ENCODE results near the gene RPL5.

RPL5 gene

DNA sequence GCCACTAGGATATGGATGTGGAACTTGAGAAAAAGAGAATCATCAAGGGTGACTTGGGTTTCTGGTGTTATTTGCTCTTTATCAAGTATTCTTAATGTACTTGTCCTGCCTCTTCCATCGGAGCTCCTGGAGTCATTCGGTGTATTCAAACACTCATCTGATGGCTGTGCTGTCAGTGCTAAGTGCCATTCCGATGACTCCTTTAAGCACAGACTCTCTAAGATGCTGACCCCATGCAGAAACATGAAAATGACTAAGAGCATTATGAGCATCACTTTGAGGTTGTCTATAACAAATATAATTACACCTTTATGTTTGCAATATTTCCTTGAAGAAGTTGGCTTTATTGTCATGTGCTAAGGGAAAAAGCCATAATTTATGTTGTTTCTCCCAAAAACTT, 11.3 kb upstream of the RPL5 start:
- no peak for DNase-seq

DNA sequence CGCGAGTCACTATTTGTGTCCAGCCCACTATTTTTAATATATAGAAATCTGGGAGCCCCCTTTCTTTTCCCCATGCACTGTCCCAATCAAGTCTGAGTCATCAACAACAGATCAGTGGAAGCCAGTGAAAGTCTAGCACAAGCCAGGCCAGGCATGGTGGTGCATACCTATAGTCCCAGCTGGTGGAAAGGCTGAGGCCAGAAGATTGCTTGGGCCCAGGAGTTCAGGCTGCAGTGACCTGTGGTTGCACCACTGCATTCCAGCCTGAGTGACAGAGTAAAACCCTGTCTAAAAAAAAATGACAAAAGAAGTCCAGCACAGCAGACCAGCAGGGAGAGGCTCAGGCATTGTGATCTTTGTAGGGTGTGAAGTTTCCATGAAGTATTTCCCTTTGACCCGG, 9.0 kb upstream of the RPL5 start:
- peak; percentile 40 to 44 for DNase-seq

DNA sequence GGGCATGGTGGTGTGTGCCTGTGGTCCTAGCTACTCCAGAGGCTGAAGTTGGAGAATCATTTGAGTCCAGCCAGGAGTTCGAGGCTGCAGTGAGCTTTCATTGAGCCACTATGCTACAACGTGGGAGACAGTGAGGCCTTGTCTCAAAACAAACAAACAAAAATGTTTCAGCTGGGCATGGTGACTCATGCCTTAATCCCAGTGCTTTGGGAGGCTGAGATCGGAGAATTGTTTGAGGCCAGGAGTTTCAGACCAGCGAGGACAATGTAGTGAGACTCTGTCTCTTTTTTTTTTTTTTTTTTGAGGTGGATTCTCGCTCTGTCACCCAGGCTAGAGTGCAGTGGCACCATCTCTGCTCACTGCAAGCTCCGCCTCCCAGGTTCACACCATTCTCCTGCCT, 5.0 kb upstream of the RPL5 start:
- DNase-seq = no peak

DNA sequence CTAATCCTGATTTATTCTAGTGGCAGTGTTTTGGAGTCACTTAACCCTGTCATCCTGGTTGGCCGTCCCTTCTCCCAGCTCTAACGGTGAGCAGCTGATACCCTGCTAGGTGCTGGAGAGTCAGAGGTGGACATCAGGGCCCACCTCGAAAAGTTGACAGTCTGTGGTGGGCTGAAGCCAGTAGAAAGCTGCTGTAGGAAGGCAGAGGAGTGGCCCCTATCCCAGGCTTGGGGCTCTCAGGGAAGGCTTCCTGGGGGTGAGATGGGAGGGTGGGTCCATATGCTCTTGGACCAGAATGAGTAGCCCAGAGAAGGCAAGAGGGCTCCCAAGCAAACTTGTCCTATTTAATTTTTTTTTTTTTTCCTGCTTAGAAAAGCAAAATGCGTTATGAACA, 475 bp upstream of the RPL5 start:
- DNase-seq = no peak

DNA sequence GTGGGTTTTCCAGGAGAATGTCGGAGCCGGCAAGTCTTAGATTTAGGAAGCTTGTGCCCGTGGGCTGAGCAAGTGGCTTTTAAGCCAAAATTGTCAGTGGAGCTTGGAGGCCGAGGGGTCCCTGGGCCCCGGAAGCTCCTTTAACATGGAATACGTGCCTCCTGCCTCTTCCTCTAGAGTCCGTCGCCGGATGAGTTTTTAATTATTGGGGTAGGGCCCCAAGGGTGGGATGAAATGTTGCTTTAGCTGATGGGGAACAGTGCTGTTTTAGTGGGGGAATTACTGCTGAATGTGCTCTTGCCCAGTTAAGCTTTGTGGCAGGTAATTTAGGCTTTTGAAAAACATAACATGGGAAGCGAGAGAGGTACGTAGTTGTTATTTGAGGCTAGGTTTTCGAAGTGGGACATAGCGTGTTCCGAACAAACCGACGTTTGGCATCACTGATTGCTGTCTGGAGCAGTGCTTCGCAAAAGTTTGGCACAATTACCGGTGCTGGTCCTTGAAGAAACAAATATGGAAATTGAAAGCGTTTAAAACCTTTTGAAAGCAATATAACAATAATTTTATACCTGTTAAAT, 786 bp downstream of the RPL5 start:
- DNase-seq = peak in 1 of 2 donors; percentile 10

DNA sequence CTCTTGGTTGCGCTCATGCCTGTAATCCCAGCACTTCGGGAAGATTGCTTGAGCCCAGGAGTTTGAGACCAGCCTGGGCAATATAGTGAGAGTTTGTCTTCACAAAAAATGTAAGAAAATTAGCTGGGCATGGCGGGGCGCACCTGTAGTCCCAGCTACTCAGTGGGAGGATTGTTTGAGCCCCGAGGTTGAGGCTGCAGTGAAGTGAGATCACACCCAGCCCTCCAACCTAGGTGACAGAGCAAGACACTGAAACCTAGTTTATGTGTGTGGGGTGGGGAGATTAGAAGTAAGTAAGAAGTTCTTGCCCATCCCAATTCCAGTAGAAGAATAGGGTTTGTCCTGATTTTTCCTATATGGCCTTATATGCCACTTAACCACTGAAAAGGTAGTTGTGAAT, 2.0 kb downstream of the RPL5 start:
- no peak for DNase-seq

DNA sequence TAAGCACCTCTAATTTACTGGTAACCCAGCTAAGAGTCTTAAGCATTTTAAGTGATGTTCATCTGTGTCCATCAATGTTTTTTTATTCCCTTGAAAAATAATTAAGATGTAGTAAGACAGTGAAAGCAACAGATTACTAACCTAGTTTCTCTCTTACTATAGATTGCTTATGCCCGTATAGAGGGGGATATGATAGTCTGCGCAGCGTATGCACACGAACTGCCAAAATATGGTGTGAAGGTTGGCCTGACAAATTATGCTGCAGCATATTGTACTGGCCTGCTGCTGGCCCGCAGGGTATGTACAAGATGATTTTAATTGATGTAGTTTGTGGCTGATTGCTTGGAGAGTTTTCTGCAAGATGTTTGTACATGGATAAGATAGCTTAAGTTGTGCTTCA, 2.8 kb downstream of the RPL5 start:
- DNase-seq = no peak

DNA sequence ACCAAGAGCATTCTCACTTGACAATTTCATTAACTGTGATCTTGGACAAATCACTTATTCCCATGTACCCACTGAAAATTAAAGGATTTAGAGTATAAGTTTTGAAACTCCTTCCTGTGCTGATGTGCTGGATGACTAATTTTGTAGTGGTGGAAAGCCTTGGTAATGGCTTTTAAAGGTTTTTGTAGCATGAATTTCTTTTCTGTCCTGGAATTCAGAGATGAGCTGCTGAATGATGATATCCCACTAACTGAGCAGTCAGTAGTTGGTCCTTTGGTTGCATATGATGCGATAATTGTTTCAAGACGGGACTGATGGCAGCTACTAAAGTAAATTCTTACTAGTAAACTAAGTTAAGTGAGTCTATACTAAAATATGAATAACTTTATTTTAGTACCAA, 5.2 kb downstream of the RPL5 start:
- no peak for DNase-seq

DNA sequence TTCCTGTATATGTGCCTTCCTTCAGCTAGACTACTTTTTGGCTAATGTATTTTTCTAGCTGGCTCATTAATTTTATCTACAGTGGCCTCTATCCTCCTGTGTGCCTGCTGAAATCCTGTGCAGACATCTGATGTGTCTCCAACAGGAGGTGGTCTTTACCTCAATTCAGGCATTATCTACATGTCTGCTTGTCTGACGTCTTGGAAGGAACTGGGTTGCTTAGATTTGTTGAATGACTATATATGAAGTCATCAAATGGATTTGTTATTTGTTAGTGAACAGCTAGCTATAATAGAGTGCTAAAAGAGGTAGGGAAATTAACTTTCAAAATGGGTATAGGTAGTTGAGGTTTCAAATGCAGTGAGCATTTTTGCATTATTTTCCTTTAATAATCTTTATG, 6.7 kb downstream of the RPL5 start:
- no peak for DNase-seq

DNA sequence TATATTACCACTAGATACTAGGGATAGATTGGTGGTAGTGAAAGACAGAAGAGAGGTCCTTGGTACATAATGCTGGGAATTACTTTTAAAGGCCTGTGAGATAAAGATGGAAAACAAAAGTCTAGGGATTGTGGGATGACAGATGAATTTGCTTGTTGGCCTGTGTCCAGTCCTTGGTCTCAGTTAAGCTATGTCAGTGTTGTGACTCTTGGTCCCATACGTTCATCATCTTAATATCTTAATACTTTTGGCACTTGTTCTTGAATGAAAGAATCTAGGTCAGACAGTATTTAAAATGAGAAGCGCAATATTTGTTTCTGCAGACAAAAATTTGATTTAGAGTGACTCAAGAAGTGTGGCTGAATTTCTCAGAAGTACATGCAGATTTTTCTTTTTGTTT, 7.6 kb downstream of the RPL5 start:
- DNase-seq = no peak

DNA sequence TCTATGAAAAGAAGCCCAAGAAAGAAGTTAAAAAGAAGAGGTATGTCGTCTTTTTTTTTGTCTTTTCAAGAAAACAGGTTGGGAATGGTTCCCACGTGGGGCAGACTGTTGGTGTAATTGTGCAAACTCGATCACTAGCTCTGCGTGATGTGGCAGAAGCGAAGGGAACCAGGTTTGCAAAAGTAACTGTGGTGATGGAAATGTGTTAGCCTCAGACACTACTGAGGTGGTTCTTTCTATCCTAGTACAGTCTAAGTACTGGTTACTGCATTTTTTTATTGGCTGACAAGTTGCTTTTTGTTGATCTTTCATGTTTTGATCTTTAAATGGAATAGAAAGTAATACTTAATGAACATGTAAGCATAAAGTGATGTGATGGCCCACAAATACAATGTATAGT, 8.8 kb downstream of the RPL5 start:
- no peak for DNase-seq

DNA sequence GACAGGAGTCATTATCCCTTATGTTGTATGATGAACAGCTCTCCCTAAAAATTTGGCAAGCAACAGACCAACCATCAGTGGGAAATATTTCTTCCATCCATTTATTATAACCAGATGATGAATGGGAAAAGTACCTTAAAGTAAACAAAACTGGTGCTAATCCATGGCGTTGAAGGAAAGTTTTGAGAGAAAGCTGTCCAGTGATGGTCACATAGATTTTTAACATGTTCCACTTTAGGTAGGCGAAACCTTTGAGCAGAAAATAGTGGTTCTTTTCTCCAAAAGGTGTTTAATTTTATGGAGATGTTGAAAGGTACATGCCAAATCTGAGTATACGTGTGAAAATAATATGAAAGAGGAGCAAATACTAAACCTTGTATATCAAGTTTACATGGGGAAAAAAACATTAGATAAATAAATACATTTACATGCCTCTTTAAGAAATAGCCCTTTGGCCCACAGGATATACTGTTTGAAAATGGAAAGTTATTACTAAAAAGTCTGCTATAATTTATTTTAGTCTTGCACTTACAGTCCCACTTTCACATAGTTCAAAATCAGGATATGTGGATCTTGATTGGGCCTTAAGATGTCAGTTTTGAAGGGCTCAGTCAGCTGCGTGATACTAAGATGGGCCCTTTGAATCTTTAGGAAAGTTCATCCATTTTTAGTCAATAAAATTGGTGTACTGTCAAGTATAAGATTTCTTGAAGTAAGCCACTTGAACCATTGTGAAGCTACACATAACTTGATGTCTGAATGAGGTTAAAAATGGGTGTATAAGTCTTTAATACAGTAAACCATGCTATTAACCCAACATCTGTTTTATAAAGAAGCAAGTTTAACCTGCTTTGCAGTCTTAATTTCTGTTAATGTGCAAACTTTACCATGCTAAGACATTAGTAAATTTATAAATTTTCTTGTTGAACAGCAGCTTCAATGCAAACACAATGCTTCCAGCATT, 10.5 kb downstream of the RPL5 start:
- no peak for DNase-seq

DNA sequence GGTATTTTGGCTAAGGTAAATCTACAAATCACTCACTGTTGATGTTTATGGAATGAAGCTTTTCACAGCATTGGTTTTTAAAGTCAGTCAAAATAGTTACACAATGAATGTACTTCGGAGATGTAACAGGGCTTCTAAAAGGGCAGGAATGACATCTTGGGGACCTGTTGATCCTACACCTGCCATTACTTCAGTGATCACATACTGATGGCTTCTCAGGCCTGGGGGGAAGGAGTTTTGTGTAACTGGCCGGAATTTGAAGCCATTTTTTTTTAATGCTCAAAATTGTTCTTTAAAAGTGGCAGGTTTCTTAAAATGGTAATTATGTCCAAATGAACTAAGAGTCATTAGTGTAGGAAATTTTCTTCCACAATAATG, 11.2 kb downstream of the RPL5 start:
- DNase-seq = no peak

DNA sequence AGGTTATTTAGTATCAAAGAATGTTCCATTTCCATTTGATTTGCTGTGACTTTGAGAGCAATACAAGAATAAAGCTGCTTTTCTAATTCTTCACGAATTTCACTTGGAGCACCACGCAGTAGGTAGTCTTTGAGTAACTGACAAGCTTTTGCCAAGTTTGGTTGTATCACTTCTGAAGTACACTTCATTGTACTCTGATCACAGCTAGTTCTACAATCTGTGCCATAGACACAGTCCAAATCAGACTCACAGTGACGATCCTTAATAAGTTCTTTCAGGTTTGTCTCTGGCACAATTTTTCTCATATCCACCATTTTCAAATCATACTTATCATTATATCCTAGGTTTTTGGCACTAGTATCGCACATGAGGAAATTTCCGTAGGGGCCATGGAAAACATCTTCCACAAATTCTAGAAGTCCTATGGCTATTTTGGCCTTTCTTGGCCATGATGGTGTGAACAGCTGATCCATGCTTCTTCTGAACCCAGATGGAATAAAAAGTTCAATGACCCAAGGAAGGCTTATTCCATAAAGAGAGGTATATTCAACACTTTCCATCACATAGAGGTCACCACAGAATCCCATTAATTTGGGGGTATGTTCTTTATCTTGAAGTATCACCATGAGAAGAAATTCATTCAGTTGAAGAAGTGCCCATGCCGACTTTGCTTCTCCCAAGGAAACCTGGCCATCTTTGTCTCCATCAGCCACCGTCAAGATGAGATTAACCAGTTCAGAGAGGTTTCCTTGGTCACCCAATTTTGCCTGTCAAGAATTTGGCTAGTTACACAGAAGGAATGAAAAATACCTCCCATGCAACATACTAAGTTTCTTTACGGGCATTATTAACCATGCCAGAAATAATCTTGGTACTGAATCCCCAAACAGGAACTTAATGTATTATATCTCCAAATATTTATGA, 11.9 kb downstream of the RPL5 start:
- no peak for DNase-seq

DNA sequence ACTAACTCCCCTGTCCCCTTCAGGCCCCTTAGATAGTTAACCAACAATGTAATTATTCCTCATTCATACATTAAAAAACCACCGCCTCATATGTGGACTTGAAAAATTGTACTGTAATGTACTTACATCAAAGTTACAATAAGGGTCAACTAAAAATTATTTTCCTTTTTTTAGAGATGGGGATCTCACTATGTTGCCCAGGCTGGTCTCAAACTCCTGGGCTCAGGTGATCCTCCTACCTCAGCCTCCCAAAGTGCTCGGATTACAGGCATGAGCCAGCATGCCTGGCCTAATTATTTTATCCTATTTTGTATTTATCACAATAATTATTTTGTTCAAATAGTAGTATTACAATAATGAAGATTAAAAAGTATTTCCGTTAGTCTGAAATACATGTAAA, 12.6 kb downstream of the RPL5 start:
- no peak for DNase-seq

DNA sequence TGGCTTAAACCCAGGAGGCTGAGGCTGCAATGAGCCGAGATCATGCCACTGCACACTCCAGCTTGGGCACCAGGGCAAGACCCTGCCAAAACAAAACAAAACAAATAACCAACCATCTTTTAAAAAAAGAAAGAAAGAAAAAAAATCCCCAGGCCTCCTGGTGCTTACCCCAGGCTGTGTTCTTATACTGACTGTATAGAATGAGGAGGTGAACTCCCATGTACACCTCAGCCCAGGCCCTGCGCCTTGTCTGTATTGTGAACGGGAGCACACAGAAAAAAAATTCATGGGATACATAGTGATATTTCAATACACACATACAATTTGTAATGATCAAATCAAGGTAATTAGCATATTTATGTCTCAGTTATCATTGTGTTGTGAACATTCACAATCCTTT, 14.1 kb downstream of the RPL5 start:
- no peak for DNase-seq

DNA sequence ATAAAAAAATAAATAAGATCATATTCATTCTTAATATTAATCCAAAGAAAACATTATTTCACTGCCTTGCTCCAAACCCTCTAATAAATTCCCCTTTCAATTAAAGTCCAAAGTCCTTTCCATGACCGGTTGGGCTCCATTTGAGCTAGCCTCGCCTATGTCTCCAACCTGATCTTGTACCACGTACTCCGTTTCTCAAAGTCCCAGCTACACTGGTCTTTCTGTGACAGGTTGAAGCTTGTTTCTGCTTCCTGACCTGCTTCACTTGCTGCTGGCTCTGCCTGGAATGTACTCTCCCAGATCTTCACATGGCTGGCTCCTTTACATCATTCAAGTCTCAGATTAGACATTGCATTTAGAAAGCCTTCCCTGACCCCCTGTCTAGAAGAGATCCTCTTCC, 16.4 kb downstream of the RPL5 start:
- no peak for DNase-seq

DNA sequence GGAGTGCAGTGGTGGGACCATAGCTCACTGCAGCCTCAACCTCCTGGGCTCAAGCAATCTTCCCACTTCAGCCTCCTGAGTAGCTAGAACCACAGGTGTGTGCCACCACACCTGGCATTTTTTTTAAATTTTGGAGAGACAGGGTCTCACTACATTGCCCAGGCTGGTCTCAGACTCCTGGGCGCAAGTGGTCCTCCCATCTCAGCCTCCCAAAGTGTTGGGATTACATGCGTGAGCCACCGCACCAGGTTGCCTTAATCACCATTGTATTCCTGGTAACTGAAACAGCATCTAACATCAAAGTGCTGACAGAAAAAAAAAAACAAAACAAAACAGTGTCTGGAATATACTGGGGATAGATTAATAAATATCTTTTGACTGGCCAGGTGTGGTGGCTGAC, 18.2 kb downstream of the RPL5 start:
- no peak for DNase-seq

DNA sequence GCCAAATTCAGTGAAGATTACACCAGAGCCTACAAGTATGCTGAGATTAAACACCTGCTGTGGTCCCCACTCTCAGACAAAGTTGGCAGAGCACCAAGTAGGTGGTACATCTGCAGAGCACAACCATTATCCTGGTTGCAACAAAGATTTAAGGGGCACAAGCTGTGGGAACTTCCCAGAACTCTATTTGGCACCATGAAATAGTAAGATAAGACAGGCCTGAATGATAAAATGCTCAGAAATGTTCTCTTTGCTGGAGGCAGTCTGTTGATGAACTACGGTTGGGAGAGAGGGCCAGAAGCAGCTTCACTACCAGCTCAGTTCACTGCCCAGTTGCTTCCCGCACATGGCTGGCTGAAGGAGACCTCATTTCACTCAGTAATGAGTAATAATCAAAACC, 19.9 kb downstream of the RPL5 start:
- no peak for DNase-seq

DNA sequence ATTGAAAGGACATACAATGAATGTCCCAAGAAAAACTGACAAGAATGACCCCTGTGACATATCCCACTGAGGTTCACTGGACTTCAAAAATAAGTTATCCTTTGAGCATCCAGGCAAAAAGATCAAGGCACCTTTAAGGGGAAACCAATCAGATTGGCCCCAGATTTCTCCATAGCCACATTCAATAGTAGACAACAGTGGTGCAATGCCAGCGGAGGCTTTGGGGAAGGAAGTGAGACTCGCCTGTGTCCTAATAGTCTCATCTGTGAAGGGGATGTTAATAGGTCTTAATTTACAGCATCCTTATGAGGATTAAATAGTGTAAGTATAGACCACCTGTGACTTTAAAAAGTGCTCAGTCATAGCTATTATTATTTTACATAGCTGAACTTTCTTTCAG, 21.5 kb downstream of the RPL5 start:
- DNase-seq = peak; percentile 70 to 78

DNA sequence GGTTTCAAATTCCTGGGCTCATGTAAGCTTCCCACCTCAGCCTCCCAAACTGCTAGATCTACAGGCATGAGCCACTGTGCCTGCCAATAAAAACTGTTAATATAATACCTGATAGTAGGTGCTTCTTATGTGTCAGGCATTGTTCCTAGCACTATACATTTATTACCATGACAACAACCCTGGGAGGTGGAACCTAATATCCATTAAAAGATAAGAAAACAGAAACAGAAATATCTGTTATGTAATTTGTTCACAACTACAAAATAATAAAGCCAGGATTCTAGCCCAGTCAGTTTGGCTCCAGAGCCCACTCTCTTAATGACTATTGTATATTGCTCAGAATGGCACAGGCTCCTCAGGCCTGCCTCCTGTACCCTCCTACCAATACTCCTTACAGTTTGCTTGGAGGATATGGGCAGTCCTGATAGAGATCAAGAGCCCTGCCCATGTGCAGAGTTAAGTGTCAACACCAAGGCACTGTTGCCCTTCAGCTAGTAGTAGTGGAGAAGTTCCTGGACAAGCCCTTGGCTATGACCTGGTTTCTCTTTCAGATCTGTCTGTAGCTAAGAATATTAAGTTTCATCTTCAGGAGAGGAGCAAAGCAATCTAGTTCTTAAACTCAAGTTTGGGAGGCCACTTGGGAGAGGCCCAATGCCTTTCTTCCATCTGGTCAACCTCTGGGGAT, 22.4 kb downstream of the RPL5 start:
- DNase-seq = peak; percentile 2 to 16

DNA sequence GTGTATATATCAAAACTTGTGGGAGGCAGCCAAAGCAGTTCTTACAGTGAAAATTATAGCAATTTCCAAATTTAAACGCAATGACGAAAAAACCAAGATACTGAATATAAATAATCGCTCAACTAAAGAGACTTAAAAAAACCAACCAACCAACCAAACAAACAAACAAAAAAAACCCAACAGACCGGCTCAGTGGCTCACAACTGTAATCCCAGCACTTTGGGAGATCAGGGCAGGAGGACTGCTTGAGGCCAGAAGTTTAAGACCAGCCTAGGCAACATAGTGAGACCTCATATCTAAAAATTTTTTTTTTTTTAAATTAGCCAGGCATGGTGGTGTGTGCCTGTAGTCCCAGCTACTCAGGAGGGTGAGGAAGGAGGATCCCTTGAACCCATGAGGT, 23.4 kb downstream of the RPL5 start:
- DNase-seq = no peak

DNA sequence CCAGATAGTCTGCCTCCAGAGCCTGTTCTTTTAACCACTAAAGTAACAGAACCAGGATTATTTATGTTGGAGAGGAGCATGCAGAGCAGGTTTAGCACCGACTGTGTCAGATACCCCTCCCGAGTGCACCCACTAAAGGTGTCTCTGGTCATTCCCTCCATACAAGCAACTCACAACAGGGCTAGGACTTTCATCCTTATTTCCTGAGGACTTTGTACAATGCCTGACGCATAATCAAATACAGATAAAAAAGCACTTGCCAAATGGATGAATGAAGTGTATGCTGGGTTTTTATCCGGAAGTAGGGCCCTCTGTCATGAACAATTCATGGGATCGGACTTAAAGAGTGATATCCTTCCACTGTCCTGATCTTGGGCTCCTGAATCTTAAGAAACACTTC, 26.0 kb downstream of the RPL5 start:
- DNase-seq = no peak
